ENCODE measurements around the gene DDIT3.

GRCh38 chr12:57476993-57477709, 43.2 kb downstream of the DDIT3 start:
- TF ChIP-seq, protein P1, sequence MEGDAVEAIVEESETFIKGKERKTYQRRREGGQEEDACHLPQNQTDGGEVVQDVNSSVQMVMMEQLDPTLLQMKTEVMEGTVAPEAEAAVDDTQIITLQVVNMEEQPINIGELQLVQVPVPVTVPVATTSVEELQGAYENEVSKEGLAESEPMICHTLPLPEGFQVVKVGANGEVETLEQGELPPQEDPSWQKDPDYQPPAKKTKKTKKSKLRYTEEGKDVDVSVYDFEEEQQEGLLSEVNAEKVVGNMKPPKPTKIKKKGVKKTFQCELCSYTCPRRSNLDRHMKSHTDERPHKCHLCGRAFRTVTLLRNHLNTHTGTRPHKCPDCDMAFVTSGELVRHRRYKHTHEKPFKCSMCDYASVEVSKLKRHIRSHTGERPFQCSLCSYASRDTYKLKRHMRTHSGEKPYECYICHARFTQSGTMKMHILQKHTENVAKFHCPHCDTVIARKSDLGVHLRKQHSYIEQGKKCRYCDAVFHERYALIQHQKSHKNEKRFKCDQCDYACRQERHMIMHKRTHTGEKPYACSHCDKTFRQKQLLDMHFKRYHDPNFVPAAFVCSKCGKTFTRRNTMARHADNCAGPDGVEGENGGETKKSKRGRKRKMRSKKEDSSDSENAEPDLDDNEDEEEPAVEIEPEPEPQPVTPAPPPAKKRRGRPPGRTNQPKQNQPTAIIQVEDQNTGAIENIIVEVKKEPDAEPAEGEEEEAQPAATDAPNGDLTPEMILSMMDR (IDR thresholded peaks at IDR 0.05), result no peak
- no peak for TF ChIP-seq POLR2A (IDR thresholded peaks at IDR 0.05)

Data from heart left ventricle (tissue), 13 donors.